DND-41 (cell line): Measurements from ENCODE around the gene TMC7.

ENCODE experiments used
- ATAC-seq: fragments of 200-7000 bp; cut with Tn5 transposase; 3 replicates; pipeline ENCODE4 v1.9.1; 2021; ENCODE audit warnings: low read depth; ENCODE audit not compliant: insufficient read depth
- DNase-seq: peaks from one replicate; pipeline ENCODE4 v3.0.0-alpha.2; 2020
- H2AFZ ChIP-seq: 2 replicates; pipeline ENCODE4 v1.6.0; 2012; ENCODE audit warnings: low read depth, low read length
- H3K27ac ChIP-seq: 2 replicates; pipeline ENCODE4 v1.5.1; 2012; ENCODE audit warnings: low read length, inconsistent platforms
- H3K27me3 ChIP-seq: fragments of 200-600 bp; sonication (generic); 2 replicates; pipeline ENCODE4 v1.6.0; 2012; ENCODE audit warnings: low read length, mild to moderate bottlenecking, inconsistent platforms; ENCODE audit not compliant: insufficient read depth, poor library complexity
- H3K36me3 ChIP-seq: 2 replicates; pipeline ENCODE4 v1.5.1; 2012; ENCODE audit warnings: low read length, inconsistent platforms; ENCODE audit not compliant: insufficient read depth
- H3K4me1 ChIP-seq: 2 replicates; pipeline ENCODE4 v1.5.1; 2012; ENCODE audit warnings: mild to moderate bottlenecking, low read length; ENCODE audit not compliant: insufficient read depth
- H3K4me2 ChIP-seq: 2 replicates; pipeline ENCODE4 v1.6.0; 2012; ENCODE audit warnings: mild to moderate bottlenecking, moderate library complexity, low read length, inconsistent platforms; ENCODE audit not compliant: insufficient read depth
- H3K4me3 ChIP-seq, 2 experiments: fragments of 200-600 bp in 1 of 2; shearing (Covaris generic) in 1 of 2; 2 replicates each; pipeline ENCODE4 v1.5.1; 2012 to 2016; ENCODE audit warnings: inconsistent platforms in 2 of 2, low read length in 2 of 2, mild to moderate bottlenecking in 2 of 2, low read depth in 1 of 2, moderate library complexity in 1 of 2
- H3K79me2 ChIP-seq: 2 replicates; pipeline ENCODE4 v1.6.0; 2012; ENCODE audit warnings: low read length, inconsistent platforms; ENCODE audit not compliant: insufficient read depth
- H3K9ac ChIP-seq: 2 replicates; pipeline ENCODE4 v1.6.0; 2012; ENCODE audit warnings: low read depth, mild to moderate bottlenecking, inconsistent platforms, low read length, moderate library complexity
- H3K9me3 ChIP-seq: 2 replicates; pipeline ENCODE4 v1.5.1; 2012; ENCODE audit warnings: low read length, moderate library complexity, mild to moderate bottlenecking, inconsistent platforms; ENCODE audit not compliant: insufficient read depth, severe bottlenecking
- H4K20me1 ChIP-seq: 2 replicates; pipeline ENCODE4 v1.6.0; 2012; ENCODE audit warnings: low read length; ENCODE audit not compliant: insufficient read depth
- EZH2 ChIP-seq: IDR thresholded peaks from 3 replicates; pipeline ENCODE4 v1.6.1; 2012; ENCODE audit warnings: borderline replicate concordance, low read depth, mild to moderate bottlenecking, moderate library complexity, low read length, inconsistent platforms; ENCODE audit not compliant: severe bottlenecking
- TF ChIP-seq, protein P1 (sequence below): IDR thresholded peaks from 2 replicates; pipeline ENCODE4 v1.5.1; 2012; ENCODE audit warnings: borderline replicate concordance, low read length, moderate library complexity, mild to moderate bottlenecking; ENCODE audit not compliant: poor library complexity, severe bottlenecking; ENCODE audit errors: extremely low read depth

TMC7 gene

DNA sequence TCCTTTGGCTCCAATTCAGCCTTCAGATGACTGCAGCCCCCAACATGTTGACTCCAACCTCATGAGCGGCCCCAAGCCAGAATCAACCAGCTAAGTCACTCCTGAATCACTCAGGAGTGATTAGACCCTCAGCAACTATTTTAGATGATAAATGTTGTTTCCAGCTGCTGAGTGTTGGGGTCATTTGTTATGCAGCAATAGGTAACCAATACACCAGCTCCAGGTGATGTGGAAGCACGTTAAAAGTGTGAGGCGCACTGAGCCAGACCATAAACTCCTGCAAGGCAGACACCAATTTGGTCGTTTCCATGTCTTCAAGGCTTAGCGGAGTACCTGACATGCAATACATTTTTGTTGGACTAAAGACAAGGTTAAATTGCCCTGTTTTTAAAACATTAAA is 101.1 kb downstream of the TMC7 start:
- Histone ChIP-seq H3K27me3 (peaks cover 4% of the 10 kb centered on the region), H3K4me2 (no peak overlapping the region), H3K27ac (no peak overlapping the region), H3K79me2 (no peaks in the 10 kb centered on the region), H4K20me1 (no peaks in the 10 kb centered on the region), H3K4me3 (no peak overlapping the region), H3K9ac (no peak overlapping the region), H3K4me1 (peaks cover 8% of the 10 kb centered on the region), H2AFZ (no peak overlapping the region), H3K9me3 (no peaks in the 10 kb centered on the region), H3K36me3 (peaks cover 3% of the 10 kb centered on the region; the same call in 1 of the 2 replicates)
- TF ChIP-seq EZH2: no peak
- TF ChIP-seq, protein P1, sequence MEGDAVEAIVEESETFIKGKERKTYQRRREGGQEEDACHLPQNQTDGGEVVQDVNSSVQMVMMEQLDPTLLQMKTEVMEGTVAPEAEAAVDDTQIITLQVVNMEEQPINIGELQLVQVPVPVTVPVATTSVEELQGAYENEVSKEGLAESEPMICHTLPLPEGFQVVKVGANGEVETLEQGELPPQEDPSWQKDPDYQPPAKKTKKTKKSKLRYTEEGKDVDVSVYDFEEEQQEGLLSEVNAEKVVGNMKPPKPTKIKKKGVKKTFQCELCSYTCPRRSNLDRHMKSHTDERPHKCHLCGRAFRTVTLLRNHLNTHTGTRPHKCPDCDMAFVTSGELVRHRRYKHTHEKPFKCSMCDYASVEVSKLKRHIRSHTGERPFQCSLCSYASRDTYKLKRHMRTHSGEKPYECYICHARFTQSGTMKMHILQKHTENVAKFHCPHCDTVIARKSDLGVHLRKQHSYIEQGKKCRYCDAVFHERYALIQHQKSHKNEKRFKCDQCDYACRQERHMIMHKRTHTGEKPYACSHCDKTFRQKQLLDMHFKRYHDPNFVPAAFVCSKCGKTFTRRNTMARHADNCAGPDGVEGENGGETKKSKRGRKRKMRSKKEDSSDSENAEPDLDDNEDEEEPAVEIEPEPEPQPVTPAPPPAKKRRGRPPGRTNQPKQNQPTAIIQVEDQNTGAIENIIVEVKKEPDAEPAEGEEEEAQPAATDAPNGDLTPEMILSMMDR: no peak
- ATAC-seq (no peak), DNase-seq (no peak)

DNA sequence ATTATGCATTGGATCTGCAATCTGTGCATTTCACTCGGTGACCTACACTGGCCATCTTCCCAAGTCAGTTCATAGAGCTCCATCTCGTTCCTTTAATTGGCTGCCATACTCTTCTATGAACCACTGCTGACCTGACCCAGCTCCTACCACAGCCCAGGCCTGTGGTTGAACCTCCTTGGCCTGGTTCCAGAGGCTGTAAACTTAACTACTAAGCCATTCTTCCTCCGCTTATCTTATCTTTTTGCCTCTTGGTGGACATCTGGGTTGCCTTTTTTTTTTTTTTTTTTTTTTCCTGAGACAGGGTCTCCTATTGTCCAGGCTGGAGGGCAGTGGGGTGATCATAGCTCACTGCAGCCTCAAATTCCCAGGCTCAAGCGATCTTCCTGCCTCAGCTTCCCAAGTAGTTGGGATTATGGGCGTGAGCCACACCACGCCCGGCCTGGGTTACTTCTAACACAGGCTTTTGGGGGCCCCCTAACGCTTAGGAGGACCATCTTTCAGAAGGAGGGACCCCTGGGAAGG is 102.0 kb downstream of the TMC7 start:
- peaks cover 8% of the 10 kb centered on the region for H3K4me1 ChIP-seq
- H4K20me1 ChIP-seq: no peaks in the 10 kb centered on the region
- no peak for DNase-seq
- no peak overlapping the region for H2AFZ ChIP-seq
- no peaks in the 10 kb centered on the region for H3K79me2 ChIP-seq
- H3K27me3 ChIP-seq: peaks cover 4% of the 10 kb centered on the region
- no peak overlapping the region for H3K4me2 ChIP-seq
- no peak for ATAC-seq
- H3K9me3 ChIP-seq: no peaks in the 10 kb centered on the region
- no peak overlapping the region for H3K27ac ChIP-seq
- no peak overlapping the region for H3K4me3 ChIP-seq
- TF ChIP-seq, protein P1: no peak
- no peak for TF ChIP-seq EZH2
- no peak overlapping the region for H3K9ac ChIP-seq
- peaks cover 3% of the 10 kb centered on the region; the same call in 1 of the 2 replicates for H3K36me3 ChIP-seq

DNA sequence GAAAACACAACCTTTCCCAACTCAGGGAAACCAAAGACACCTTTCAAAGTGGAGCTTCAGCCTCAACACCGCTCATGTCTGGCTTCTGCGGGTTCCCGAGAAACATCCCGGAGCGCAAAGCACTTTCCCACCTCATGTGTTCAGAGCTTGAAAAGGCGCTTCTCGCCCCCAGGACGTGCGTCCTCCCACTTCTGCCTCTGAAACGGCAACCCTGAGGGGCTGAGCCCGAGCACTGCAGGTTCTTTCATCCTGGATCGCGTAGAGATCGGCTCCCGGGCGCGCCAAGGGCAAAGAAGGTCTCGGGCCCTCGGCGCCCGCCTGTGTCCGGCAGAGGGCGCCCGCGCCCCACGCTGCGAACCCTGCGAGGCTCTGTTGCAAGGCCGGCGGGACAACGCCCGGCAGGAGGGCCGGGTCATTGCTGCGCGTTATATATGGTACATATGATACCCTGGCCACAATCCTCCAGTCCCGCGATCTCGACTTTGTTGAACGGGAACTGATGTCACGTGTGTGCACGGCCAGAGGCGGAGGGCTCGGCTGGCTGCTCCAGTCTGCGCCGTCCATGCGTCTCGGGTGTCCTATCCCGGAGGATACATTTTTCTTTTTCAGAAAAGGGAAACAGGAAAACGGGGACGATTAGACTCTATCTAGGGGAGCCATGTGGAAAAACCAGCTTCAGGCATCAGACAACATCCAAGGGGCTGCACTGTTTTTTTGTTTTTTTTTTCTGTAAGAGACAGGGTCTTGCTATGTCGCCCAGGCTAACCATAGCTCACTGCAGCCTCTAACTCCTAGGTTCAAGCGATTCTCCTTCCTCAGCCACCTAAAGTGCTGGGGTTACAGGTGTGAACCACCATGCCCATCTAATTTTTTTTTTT is 102.8 kb downstream of the TMC7 start:
- Histone ChIP-seq H3K9me3 (no peaks in the 10 kb centered on the region), H3K4me1 (peaks cover 8% of the 10 kb centered on the region), H3K4me2 (peak overlapping the region; percentile 46), H3K27ac (no peak overlapping the region), H4K20me1 (no peaks in the 10 kb centered on the region), H3K4me3 (no peak overlapping the region), H3K9ac (no peak overlapping the region), H3K36me3 (0 out of 2 replicates have a peak, but pooled peaks cover 3% of the 10 kb centered on the region), H2AFZ (peak overlapping the region; percentile 57; the same call in 1 of the 2 replicates), H3K79me2 (no peaks in the 10 kb centered on the region), H3K27me3 (peaks cover 4% of the 10 kb centered on the region)
- TF ChIP-seq, protein P1: peak; percentile 94
- TF ChIP-seq EZH2: no peak
- peak; percentile 68 for DNase-seq
- peak; percentile 98 for ATAC-seq
